Neural cell (in vitro differentiated cells): ENCODE measurements around the gene GPBAR1. TPM values are rescaled to one million over a fixed set of nuclear protein-coding genes. Genes with fewer than 3 reads are reported as not detected.

ENCODE experiments used
- H2AFZ ChIP-seq: fragments of 200-600, 300-800 bp; sonication (generic), shearing (Covaris generic); 2 replicates; pipeline ENCODE4 v1.6.0; 2014; ENCODE audit warnings: low read depth, mild to moderate bottlenecking, antibody characterized with exemption, low read length, moderate library complexity
- H3F3A ChIP-seq: fragments of 200-600 bp; shearing (Covaris generic); 2 replicates; pipeline ENCODE4 v1.6.1; 2016; ENCODE audit warnings: mild to moderate bottlenecking, moderate library complexity, mixed read lengths, antibody characterized with exemption, low read length; ENCODE audit not compliant: insufficient read depth, poor library complexity, severe bottlenecking
- H3K27ac ChIP-seq: fragments of 200-600, 300-800 bp; sonication (generic), shearing (Covaris generic); 2 replicates; pipeline ENCODE4 v1.5.1; 2014; ENCODE audit warnings: mild to moderate bottlenecking, low read length, moderate library complexity
- H3K27me3 ChIP-seq: fragments of 300-800, 200-600 bp; sonication (generic), shearing (Covaris generic); 2 replicates; pipeline ENCODE4 v1.6.0; 2014; ENCODE audit warnings: mild to moderate bottlenecking, low read depth, low read length, moderate library complexity; ENCODE audit not compliant: insufficient read depth
- H3K36me3 ChIP-seq: fragments of 300-800, 200-600 bp; sonication (generic), shearing (Covaris generic); 2 replicates; pipeline ENCODE4 v1.5.1; 2014; ENCODE audit warnings: mild to moderate bottlenecking, antibody characterized with exemption, low read length, moderate library complexity; ENCODE audit not compliant: insufficient read depth
- H3K4me2 ChIP-seq: fragments of 300-800, 200-600 bp; sonication (generic), shearing (Covaris generic); 2 replicates; pipeline ENCODE4 v1.6.0; 2014; ENCODE audit warnings: mild to moderate bottlenecking, low read length
- H3K4me3 ChIP-seq: fragments of 300-800, 200-600 bp; sonication (generic), shearing (Covaris generic); 2 replicates; pipeline ENCODE4 v1.5.1; 2014; ENCODE audit warnings: mild to moderate bottlenecking, low read length, moderate library complexity
- H3K79me2 ChIP-seq: fragments of 200-600 bp; shearing (Covaris generic); replicated peaks from 2 replicates; pipeline ENCODE4 v1.6.0; 2014; ENCODE audit warnings: mild to moderate bottlenecking, low read length, moderate library complexity; ENCODE audit not compliant: insufficient read depth
- H3K9ac ChIP-seq: fragments of 300-800, 200-600 bp; sonication (generic), shearing (Covaris generic); 2 replicates; pipeline ENCODE4 v1.6.1; 2016; ENCODE audit warnings: mild to moderate bottlenecking, low read length, mixed read lengths
- H3K9me2 ChIP-seq: fragments of 200-600 bp; shearing (Covaris generic); 2 replicates; pipeline ENCODE4 v1.6.1; 2016; ENCODE audit warnings: mild to moderate bottlenecking, low read length, mixed read lengths; ENCODE audit not compliant: insufficient read depth
- H3K9me3 ChIP-seq: fragments of 200-600, 300-800 bp; sonication (generic), shearing (Covaris generic); 2 replicates; pipeline ENCODE4 v1.6.1; 2016; ENCODE audit warnings: mild to moderate bottlenecking, mixed run types, low read length, moderate library complexity, mixed read lengths
- H4K20me1 ChIP-seq: fragments of 200-600 bp; shearing (Covaris generic); 2 replicates; pipeline ENCODE4 v1.6.1; 2016; ENCODE audit warnings: mild to moderate bottlenecking, mixed run types; ENCODE audit not compliant: insufficient read depth
- MXI1 ChIP-seq: fragments of 450-650 bp; conservative IDR thresholded peaks from 2 replicates; pipeline ENCODE4 v1.6.1; 2014; ENCODE audit warnings: antibody characterized with exemption, mild to moderate bottlenecking; ENCODE audit not compliant: poor library complexity, severe bottlenecking
- polyA plus RNA-seq: library from polyadenylated mRNA; depleted of rRNA; stranded (reverse); fragments of >200 nt; gene quantifications from 2 replicates; pipeline ENCODE4 v1.2.3, GENCODE V29; 2014

The GPBAR1 gene
- polyA plus RNA-seq, 1 donor from 2014 or later, result not detected

DNA sequence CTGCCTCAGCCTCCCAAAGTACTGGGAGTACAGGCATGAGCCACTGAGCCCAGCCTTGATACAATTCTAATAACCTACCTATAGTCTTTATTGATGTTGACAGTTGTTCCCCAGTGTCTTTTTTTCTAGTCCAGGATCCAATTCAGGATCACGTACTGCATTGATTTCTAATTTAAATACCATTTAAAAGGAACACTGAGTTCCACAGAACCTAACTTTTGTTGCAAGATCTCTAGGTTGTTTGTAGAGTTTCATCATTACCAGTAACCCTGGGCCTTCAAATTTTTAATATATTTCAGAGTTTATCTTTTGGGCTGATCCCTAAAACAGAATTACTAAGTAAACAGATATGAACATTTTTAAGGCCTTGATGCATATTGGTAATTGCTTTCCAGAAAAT lies 52.5 kb downstream of the GPBAR1 start:
- no peaks in the 10 kb centered on the region for H3K27me3 ChIP-seq
- no peaks in the 10 kb centered on the region for H3K9me3 ChIP-seq
- no peak overlapping the region for H3K4me3 ChIP-seq
- H3F3A ChIP-seq, result no peaks in the 10 kb centered on the region
- H3K9ac ChIP-seq, result no peak overlapping the region
- H3K36me3 ChIP-seq, result no peaks in the 10 kb centered on the region
- no peak overlapping the region for H3K4me2 ChIP-seq
- H3K79me2 ChIP-seq, result no peaks in the 10 kb centered on the region
- no peak overlapping the region for H2AFZ ChIP-seq
- H4K20me1 ChIP-seq, result no peaks in the 10 kb centered on the region
- H3K27ac ChIP-seq, result no peak overlapping the region
- no peak for TF ChIP-seq MXI1
- no peaks in the 10 kb centered on the region for H3K9me2 ChIP-seq

Other genes with a start within 250 kb of the GPBAR1 start
- not detected in 2 replicates for gene RUFY4, start 191.8 kb upstream of the GPBAR1 start, polyA plus RNA-seq
- not detected in 2 replicates for gene CXCR2, start 135.0 kb upstream of the GPBAR1 start, polyA plus RNA-seq
- gene CXCR1, start 94.1 kb upstream of the GPBAR1 start, polyA plus RNA-seq, result not detected in 2 replicates
- gene ARPC2, start 43.8 kb upstream of the GPBAR1 start, polyA plus RNA-seq, result 144 and 167 TPM in 2 replicates
- 249 and 337 TPM in 2 replicates for gene AAMP, start 9.1 kb downstream of the GPBAR1 start, polyA plus RNA-seq
- 52.1 and 59.7 TPM in 2 replicates for gene PNKD, start 9.5 kb downstream of the GPBAR1 start, polyA plus RNA-seq
- not detected in 2 replicates for gene TMBIM1, start 31.5 kb downstream of the GPBAR1 start, polyA plus RNA-seq
- not detected in 2 replicates for gene CATIP, start 95.8 kb downstream of the GPBAR1 start, polyA plus RNA-seq
- 0.04 TPM in 1 of 2 replicates, not detected in the other for gene SLC11A1, start 121.3 kb downstream of the GPBAR1 start, polyA plus RNA-seq
- 0.97 and 1.3 TPM in 2 replicates for gene CTDSP1, start 138.9 kb downstream of the GPBAR1 start, polyA plus RNA-seq
- 0.06 TPM in 1 of 2 replicates, not detected in the other for gene VIL1, start 158.1 kb downstream of the GPBAR1 start, polyA plus RNA-seq